Sigmoid colon (tissue), 7 donors: Measurements from ENCODE around the gene ZFP42. TPM values are rescaled to one million over a fixed set of nuclear protein-coding genes. Genes with fewer than 3 reads are reported as not detected.
"Not testable (repeated sequence)": the region's sequence is repeated elsewhere in the genome, so short reads cannot be mapped to it uniquely, and the experiment has no call there.

ENCODE experiments used
- DNase-seq: peaks from one replicate; pipeline ENCODE4 v3.0.0-alpha.2; 2019
- H3K27ac ChIP-seq, 4 donors: fragments of 200-600 bp; sonication (generic); one replicate each; pipeline ENCODE4 v1.5.1; 2016 to 2019; ENCODE audit warnings: mild to moderate bottlenecking in 1 of 4
- H3K27me3 ChIP-seq, 3 donors: fragments of 200-600 bp; sonication (generic); one replicate each; pipeline ENCODE4 v1.5.1; 2019; ENCODE audit warnings: mild to moderate bottlenecking in 1 of 3
- H3K36me3 ChIP-seq, 4 donors: fragments of 200-600 bp; sonication (generic); one replicate each; pipeline ENCODE4 v1.5.1; 2016 to 2019
- H3K4me1 ChIP-seq, 4 donors: fragments of 200-600 bp; sonication (generic); one replicate each; pipeline ENCODE4 v1.5.1; 2017 to 2019
- H3K4me3 ChIP-seq, 4 donors: fragments of 200-600 bp; sonication (generic); one replicate each; pipeline ENCODE4 v1.5.1; 2017 to 2019; ENCODE audit warnings: mild to moderate bottlenecking in 2 of 4, moderate library complexity in 1 of 4
- H3K9me3 ChIP-seq, 4 donors: fragments of 200-600 bp in 3 of 4; sonication (generic) in 3 of 4; one replicate each; pipeline versions ENCODE4 v1.5.1 to v1.6.1; 2013 to 2019
- EP300 ChIP-seq, 4 donors: sonication (generic); formaldehyde crosslinking; IDR thresholded peaks; one replicate each; pipeline ENCODE4 v1.6.1; 2017; ENCODE audit warnings: antibody characterized with exemption in 4 of 4
- POLR2A ChIP-seq, 2 donors: fragments of 450-650 bp; IDR thresholded peaks; one replicate each; pipeline ENCODE4 v1.6.1; 2016; ENCODE audit warnings: antibody characterized with exemption in 2 of 2, mild to moderate bottlenecking in 2 of 2, moderate library complexity in 2 of 2
- POLR2AphosphoS5 ChIP-seq, 4 donors: sonication (generic); formaldehyde crosslinking; IDR thresholded peaks; one replicate each; pipeline ENCODE4 v1.6.1; 2017; ENCODE audit warnings: antibody characterized with exemption in 4 of 4
- WGBS, 2 donors: extraction: QIAGEN DNeasy Blood & Tissue Kit; methylation state at CpG; one replicate each; pipeline ENCODE4 v1.1.7; 2013; 5-methylcytosine and 5-hydroxymethylcytosine counted together
- intact Hi-C: fragments of 100-400 bp; cut with DNase I; formaldehyde crosslinking; loops from one replicate; pipeline ENCODE4 v1.15.1; 2023
- polyA plus RNA-seq, 3 donors: library from polyadenylated mRNA; stranded (reverse); fragments of 200-250 nt; gene quantifications; one replicate each; pipeline ENCODE4 v1.2.3, GENCODE V29; 2013
- total RNA-seq, 4 donors: library from RNA; depleted of rRNA; stranded (reverse); fragments of >200 nt; gene quantifications; one replicate each; pipeline ENCODE4 v1.1.0, GENCODE V29; 2016
- TF ChIP-seq, protein P1 (sequence below), 4 experiments: fragments of 450-650 bp in 3 of 4; fragments of 200-600 bp in 1 of 4; IDR thresholded peaks; one replicate each; pipeline ENCODE4 v1.5.1; 2016 to 2019; ENCODE audit warnings: antibody characterized with exemption in 4 of 4, mild to moderate bottlenecking in 3 of 4, moderate library complexity in 2 of 4
- donor health status: healthy with polysubstance abuse.
- donor health status: Bipolar disorder and iron deficiency.
- donor health status: healthy.

The ZFP42 gene
- total and polyA plus RNA-seq, 7 donors: not detected

DNA sequence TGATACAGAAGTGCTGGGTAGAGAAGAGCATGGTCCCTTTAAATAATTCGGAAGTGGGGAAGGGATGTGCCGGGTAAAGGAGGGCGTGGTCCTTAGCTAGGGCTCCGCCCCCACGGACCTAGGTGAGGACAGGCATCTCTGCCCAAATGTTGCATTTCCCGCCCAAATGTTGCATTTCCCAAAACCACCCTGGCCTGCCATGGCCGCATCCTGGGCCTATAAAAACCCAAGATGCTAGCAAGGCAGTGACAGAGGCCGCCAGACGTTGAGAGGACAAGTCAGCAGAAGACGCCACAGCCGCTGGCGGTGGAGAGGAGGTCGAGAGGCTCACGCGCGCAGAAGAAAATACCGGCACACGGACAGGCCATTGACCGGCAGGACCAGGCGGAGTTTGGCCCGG is 46.1 kb downstream of the ZFP42 start:
- no peak for DNase-seq
- TF ChIP-seq, protein P1, sequence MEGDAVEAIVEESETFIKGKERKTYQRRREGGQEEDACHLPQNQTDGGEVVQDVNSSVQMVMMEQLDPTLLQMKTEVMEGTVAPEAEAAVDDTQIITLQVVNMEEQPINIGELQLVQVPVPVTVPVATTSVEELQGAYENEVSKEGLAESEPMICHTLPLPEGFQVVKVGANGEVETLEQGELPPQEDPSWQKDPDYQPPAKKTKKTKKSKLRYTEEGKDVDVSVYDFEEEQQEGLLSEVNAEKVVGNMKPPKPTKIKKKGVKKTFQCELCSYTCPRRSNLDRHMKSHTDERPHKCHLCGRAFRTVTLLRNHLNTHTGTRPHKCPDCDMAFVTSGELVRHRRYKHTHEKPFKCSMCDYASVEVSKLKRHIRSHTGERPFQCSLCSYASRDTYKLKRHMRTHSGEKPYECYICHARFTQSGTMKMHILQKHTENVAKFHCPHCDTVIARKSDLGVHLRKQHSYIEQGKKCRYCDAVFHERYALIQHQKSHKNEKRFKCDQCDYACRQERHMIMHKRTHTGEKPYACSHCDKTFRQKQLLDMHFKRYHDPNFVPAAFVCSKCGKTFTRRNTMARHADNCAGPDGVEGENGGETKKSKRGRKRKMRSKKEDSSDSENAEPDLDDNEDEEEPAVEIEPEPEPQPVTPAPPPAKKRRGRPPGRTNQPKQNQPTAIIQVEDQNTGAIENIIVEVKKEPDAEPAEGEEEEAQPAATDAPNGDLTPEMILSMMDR (IDR thresholded peaks at IDR 0.05): no peak
- TF ChIP-seq POLR2AphosphoS5 (IDR thresholded peaks at IDR 0.05): no peak
- H3K9me3 ChIP-seq: no peaks in the 10 kb centered on the region
- no peak overlapping the region for H3K27ac ChIP-seq
- no peaks in the 10 kb centered on the region for H3K4me1 ChIP-seq
- whole genome bisulfite sequencing, 2 donors: 87 to 91% methylated on average over 21 of the region's 21 CpGs
- intact Hi-C loops: no loop called here
- no peaks in the 10 kb centered on the region for H3K36me3 ChIP-seq
- no peaks in the 10 kb centered on the region for H3K27me3 ChIP-seq
- H3K4me3 ChIP-seq: no peak overlapping the region

DNA sequence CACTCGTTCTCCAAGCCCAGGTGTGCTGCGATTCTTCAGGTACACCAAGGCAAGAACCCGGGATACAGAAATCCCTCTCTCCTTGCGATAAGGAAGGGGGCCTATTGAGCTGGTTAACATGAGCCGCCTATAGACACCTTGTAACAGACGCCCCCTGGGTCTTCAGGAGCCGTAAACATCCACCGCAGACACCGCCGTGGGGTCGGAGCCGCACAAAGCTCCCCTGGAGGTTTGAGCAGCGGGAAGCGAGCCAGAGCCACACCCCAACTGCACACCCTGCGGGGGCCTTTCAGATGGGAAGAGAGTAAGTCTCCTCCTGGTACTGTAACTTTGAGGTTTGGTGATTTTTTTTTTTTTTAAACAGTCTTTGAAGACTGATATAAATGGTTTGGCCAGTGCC is 46.6 kb downstream of the ZFP42 start:
- 79 to 83% methylated on average over 15 of the region's 15 CpGs for WGBS, 2 donors
- TF ChIP-seq EP300 (IDR thresholded peaks at IDR 0.05): no peak
- TF ChIP-seq, protein P1 (IDR thresholded peaks at IDR 0.05): no peak
- no peak for TF ChIP-seq POLR2AphosphoS5 (IDR thresholded peaks at IDR 0.05)
- TF ChIP-seq POLR2A (IDR thresholded peaks at IDR 0.05): no peak
- intact Hi-C loops: no loop called here
- Histone ChIP-seq H3K4me1 (no peaks in the 10 kb centered on the region), H3K9me3 (no peaks in the 10 kb centered on the region), H3K27ac (no peak overlapping the region), H3K36me3 (no peaks in the 10 kb centered on the region), H3K4me3 (no peak overlapping the region), H3K27me3 (no peaks in the 10 kb centered on the region)
- DNase-seq: no peak

DNA sequence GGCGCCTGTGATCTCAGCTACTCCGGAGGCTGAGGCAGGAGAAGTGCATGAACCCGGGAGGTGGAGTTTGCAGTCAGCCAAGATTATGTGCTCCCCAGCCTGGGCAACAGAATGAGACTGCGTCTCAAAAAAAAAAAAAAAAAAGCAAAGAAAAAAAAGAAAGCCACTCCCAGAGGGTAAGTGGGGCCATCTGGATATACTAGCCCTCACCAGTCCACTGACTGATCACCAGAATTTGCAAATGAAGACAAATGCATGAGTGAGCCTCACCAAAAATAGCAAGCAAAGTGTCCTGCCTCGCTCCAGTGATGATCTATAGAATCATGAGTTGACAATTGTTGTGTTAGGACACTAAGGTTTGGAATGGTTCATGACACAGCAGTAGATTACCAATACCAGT is 47.6 kb downstream of the ZFP42 start:
- H3K27ac ChIP-seq: no peak overlapping the region
- WGBS, 2 donors: 92 to 96% methylated on average over 5 of the region's 5 CpGs
- intact Hi-C loops: no loop called here

DNA sequence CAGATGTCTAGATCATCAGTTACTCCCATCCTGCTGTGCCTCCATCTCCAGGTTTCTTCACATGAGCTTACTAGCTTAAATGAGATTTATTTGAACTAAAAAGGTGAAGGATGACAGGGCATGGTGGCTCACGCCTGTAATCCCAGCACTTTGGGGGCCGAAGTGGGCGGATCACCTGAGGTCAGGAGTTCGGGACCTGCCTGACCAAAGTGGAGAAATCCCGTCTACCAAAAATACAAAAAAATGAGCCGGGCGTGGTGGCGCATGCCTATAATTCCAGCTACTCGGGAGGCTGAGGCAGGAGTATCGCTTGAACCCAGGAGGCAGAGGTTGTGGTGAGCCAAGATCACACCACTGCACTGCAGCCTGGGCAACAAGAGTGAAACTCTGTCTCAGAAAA is 49.9 kb downstream of the ZFP42 start:
- not testable (repeated sequence) for H3K27me3 ChIP-seq
- 91 to 94% methylated on average over 10 of the region's 10 CpGs for WGBS, 2 donors

More for the DNA sequence above, 47.6 kb downstream of the ZFP42 start:
- Histone ChIP-seq H3K4me1 (no peaks in the 10 kb centered on the region), H3K36me3 (no peaks in the 10 kb centered on the region), H3K27me3 (no peaks in the 10 kb centered on the region), H3K4me3 (no peak overlapping the region), H3K9me3 (no peaks in the 10 kb centered on the region)
- no peak for DNase-seq
- TF ChIP-seq POLR2A (IDR thresholded peaks at IDR 0.05): no peak
- no peak for TF ChIP-seq EP300 (IDR thresholded peaks at IDR 0.05)
- TF ChIP-seq, protein P1 (IDR thresholded peaks at IDR 0.05): no peak
- TF ChIP-seq POLR2AphosphoS5 (IDR thresholded peaks at IDR 0.05): no peak

DNA sequence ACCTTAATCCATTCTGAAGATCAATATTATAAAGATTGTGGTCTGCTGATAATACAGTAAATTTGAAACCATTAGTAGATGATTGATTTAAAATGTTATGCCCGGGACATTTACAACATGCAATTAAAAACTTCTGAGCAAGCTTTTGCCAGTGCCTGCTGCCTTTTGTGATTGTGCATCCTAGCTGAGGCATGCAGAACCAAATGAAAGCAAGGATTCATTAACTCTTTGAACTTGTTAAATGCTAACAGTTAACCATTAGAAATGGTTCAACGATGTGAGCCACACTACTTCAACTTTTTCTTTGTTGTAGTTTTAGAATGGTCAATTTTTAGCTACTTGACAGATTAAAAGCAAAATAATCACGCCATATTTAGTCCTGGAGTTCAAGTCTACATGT is 51.1 kb downstream of the ZFP42 start:
- intact Hi-C loops: no loop called here
- Histone ChIP-seq H3K9me3 (no peaks in the 10 kb centered on the region), H3K27ac (no peak overlapping the region), H3K4me1 (no peaks in the 10 kb centered on the region), H3K36me3 (no peaks in the 10 kb centered on the region), H3K4me3 (no peak overlapping the region), H3K27me3 (no peaks in the 10 kb centered on the region)
- no peak for TF ChIP-seq POLR2AphosphoS5 (IDR thresholded peaks at IDR 0.05)
- TF ChIP-seq, protein P1 (IDR thresholded peaks at IDR 0.05): no peak
- no peak for TF ChIP-seq POLR2A (IDR thresholded peaks at IDR 0.05)
- no peak for TF ChIP-seq EP300 (IDR thresholded peaks at IDR 0.05)
- DNase-seq: no peak
- 36 to 56% methylated on average over 3 of the region's 3 CpGs for WGBS, 2 donors

More for the DNA sequence above, 49.9 kb downstream of the ZFP42 start:
- intact Hi-C loops, H3K4me1 ChIP-seq, H3K36me3 ChIP-seq, H3K27ac ChIP-seq, H3K9me3 ChIP-seq, H3K4me3 ChIP-seq, DNase-seq: not testable (repeated sequence)
